HepG2 (cell line): Measurements from ENCODE around the gene EPO. TPM values are rescaled to one million over a fixed set of nuclear protein-coding genes. Genes with fewer than 3 reads are reported as not detected.
A peak's percentile ranks its signal among the peaks of the same experiment; 100 is the strongest.

Source experiments
- ATAC-seq: fragments of 200-7000 bp; cut with Tn5 transposase; 3 replicates; pipeline ENCODE4 v1.9.1; 2020; ENCODE audit warnings: mild to moderate bottlenecking, moderate library complexity
- BruUV-seq: library from RNA; stranded (reverse); fragments of 400-500 nt; replicated peaks from 2 replicates; lab custom pipeline; 2021; lab: Mats Ljungman, UMichigan
- CTCF ChIA-PET: fragments of 300-600 bp; formaldehyde crosslinking; extraction: SDS; loops from one replicate; lab custom pipeline; 2021; ENCODE audit warnings: low total read pairs, inconsistent platforms, low intra/inter-chr PET ratio; lab: Yijun Ruan, JAX
- POLR2A ChIA-PET: fragments of 350-600 bp; sonication (Branson Sonifier 250); formaldehyde crosslinking; loops from one replicate; lab custom pipeline; 2020; ENCODE audit warnings: antibody characterized with exemption, inconsistent platforms; lab: Yijun Ruan, JAX
- DNase-seq: peaks from one replicate; pipeline ENCODE4 v3.0.0-alpha.2; 2015; ENCODE audit warnings: low spot score
- FAIRE-seq: peaks from 3 replicates; lab custom pipeline; 2011; peaks lifted over from hg19 to GRCh38; lab: Jason Lieb, UNC
- H2AFZ ChIP-seq: one replicate; pipeline ENCODE4 v1.6.1; 2011; ENCODE audit warnings: low read length, inconsistent platforms
- H3K27ac ChIP-seq: fragments of 300-600 bp; 3 replicates; pipeline ENCODE4 v1.8.0; 2011; ENCODE audit warnings: mixed run types, mild to moderate bottlenecking, mixed read lengths, low read length, inconsistent platforms; ENCODE audit not compliant: insufficient read depth; ENCODE audit errors: extremely low read length
- H3K27me3 ChIP-seq, 2 experiments: fragments of 200-600 bp in 1 of 2; 2 replicates in 1 of 2; 3 replicates in 1 of 2; pipeline versions ENCODE4 v1.6.0 to v1.8.0; 2011; ENCODE audit warnings: low read length in 2 of 2, mild to moderate bottlenecking in 2 of 2, moderate library complexity in 2 of 2, inconsistent platforms in 1 of 2; ENCODE audit not compliant: insufficient read depth in 2 of 2, control insufficient read depth in 1 of 2
- H3K36me3 ChIP-seq, 2 experiments: fragments of 200-600 bp in 1 of 2; replicated peaks in 1 of 2; 2 replicates in 1 of 2; 3 replicates in 1 of 2; pipeline versions ENCODE4 v1.5.1 to v1.8.0; 2011; ENCODE audit warnings: low read length in 2 of 2, inconsistent platforms in 1 of 2; ENCODE audit not compliant: insufficient read depth in 2 of 2, control insufficient read depth in 1 of 2
- H3K4me1 ChIP-seq: 2 replicates; pipeline ENCODE4 v1.5.1; 2012; ENCODE audit warnings: low read length, inconsistent platforms; ENCODE audit not compliant: insufficient read depth
- H3K4me2 ChIP-seq: 2 replicates; pipeline ENCODE4 v1.6.0; 2011; ENCODE audit warnings: low read depth, low read length, inconsistent platforms
- H3K4me3 ChIP-seq, 3 experiments: fragments of 200-600 bp in 1 of 3; sonication (generic), shearing (Covaris generic) in 1 of 3; replicated peaks in 1 of 3; 2 replicates each; pipeline ENCODE4 v1.5.1; 2011 to 2016; ENCODE audit warnings: low read length in 3 of 3, inconsistent platforms in 2 of 3, low read depth in 2 of 3, mild to moderate bottlenecking in 2 of 3, control low read depth in 1 of 3, mixed read lengths in 1 of 3; ENCODE audit not compliant: insufficient read depth in 1 of 3
- H3K79me2 ChIP-seq: one replicate; pipeline ENCODE4 v1.6.1; 2011; ENCODE audit warnings: low read length, inconsistent platforms; ENCODE audit not compliant: insufficient read depth
- H3K9ac ChIP-seq: 2 replicates; pipeline ENCODE4 v1.6.0; 2011; ENCODE audit warnings: mild to moderate bottlenecking, low read depth, low read length, inconsistent platforms; ENCODE audit not compliant: insufficient read depth
- H3K9me3 ChIP-seq: 2 replicates; pipeline ENCODE4 v1.5.1; 2012; ENCODE audit warnings: mild to moderate bottlenecking, low read length
- H4K20me1 ChIP-seq: 2 replicates; pipeline ENCODE4 v1.6.0; 2011; ENCODE audit warnings: inconsistent platforms, mild to moderate bottlenecking, low read length, moderate library complexity; ENCODE audit not compliant: insufficient read depth
- CHD2 ChIP-seq: IDR thresholded peaks from 2 replicates; pipeline ENCODE4 v1.6.1; 2011; ENCODE audit warnings: low read depth, low read length, improper control_type of control experiment
- GTF3A ChIP-seq: sonication (generic); formaldehyde crosslinking; conservative IDR thresholded peaks from 2 replicates; pipeline ENCODE4 v1.4.0; 2020; ENCODE audit warnings: mild to moderate bottlenecking, missing genetic modification reagents
- HINFP ChIP-seq: sonication (generic); formaldehyde crosslinking; IDR thresholded peaks from 2 replicates; pipeline ENCODE4 v1.4.0; 2020; ENCODE audit warnings: low read depth, mild to moderate bottlenecking, missing genetic modification reagents
- KLF6 ChIP-seq: IDR thresholded peaks from 2 replicates; pipeline ENCODE4 v1.8.0; 2016; ENCODE audit warnings: missing biosample characterization, missing genetic modification reagents
- MIER2 ChIP-seq: IDR thresholded peaks from 2 replicates; pipeline ENCODE4 v1.6.1; 2016; ENCODE audit warnings: missing biosample characterization, missing genetic modification reagents
- MNT ChIP-seq: fragments of 450-650 bp; IDR thresholded peaks from 2 replicates; pipeline ENCODE4 v1.6.1; 2016
- MTF2 ChIP-seq: sonication (generic); formaldehyde crosslinking; IDR thresholded peaks from 2 replicates; pipeline ENCODE4 v1.5.0; 2020; ENCODE audit warnings: missing genetic modification reagents, borderline replicate concordance
- PLSCR1 ChIP-seq: sonication (generic); formaldehyde crosslinking; IDR thresholded peaks from 2 replicates; pipeline ENCODE4 v1.5.0; 2020; ENCODE audit warnings: missing genetic modification reagents, mild to moderate bottlenecking, borderline replicate concordance
- TRIM24 ChIP-seq: sonication (generic); formaldehyde crosslinking; IDR thresholded peaks from 2 replicates; pipeline ENCODE4 v1.8.0; 2022; ENCODE audit warnings: mild to moderate bottlenecking, missing genetic modification reagents
- ZNF280B ChIP-seq: sonication (generic); formaldehyde crosslinking; IDR thresholded peaks from 2 replicates; pipeline ENCODE4 v1.5.0; 2020; ENCODE audit warnings: missing genetic modification reagents, mild to moderate bottlenecking, borderline replicate concordance
- ZNF441 ChIP-seq: sonication (generic); formaldehyde crosslinking; IDR thresholded peaks from 2 replicates; pipeline ENCODE4 v1.7.0; 2021; ENCODE audit warnings: missing genetic modification reagents, borderline replicate concordance
- ZNF670 ChIP-seq: sonication (generic); formaldehyde crosslinking; IDR thresholded peaks from 2 replicates; pipeline ENCODE4 v1.8.0; 2022; ENCODE audit warnings: mild to moderate bottlenecking, missing genetic modification reagents, borderline replicate concordance
- WGBS: methylation state at CpG from one replicate; pipeline ENCODE4 v1.1.6; 2017; ENCODE audit warnings: low lambda C conversion rate; 5-methylcytosine and 5-hydroxymethylcytosine counted together
- in situ Hi-C: cut with HindIII; loops from 2 replicates; pipeline ENCODE4 v1.10.0; 2017; ENCODE audit warnings: low pct_unique_long_range_greater_than_20kb; ENCODE audit not compliant: extremely low pct_ligation_motif_present
- intact Hi-C: fragments of 100-400 bp; cut with micrococcal nuclease; formaldehyde crosslinking; loops from one replicate; pipeline ENCODE4 v1.10.0; 2022; ENCODE audit not compliant: unreplicated experiment
- polyA plus RNA-seq, 8 experiments: library from polyadenylated mRNA; depleted of rRNA in 3 of 8; stranded (reverse) in 7 of 8; unstranded in 1 of 8; fragments of >200 nt; fragmentation: Illumina TruSeq in 4 of 8; extraction: Trizol in 4 of 8; gene quantifications; 2 replicates each; pipeline versions ENCODE4 v1.2.1 to v1.2.3, GENCODE V29; 2011 to 2016; ENCODE audit warnings: low read depth in 4 of 8, missing spikeins in 1 of 8, mixed read lengths in 1 of 8; ENCODE audit not compliant: insufficient read depth in 1 of 8
- total RNA-seq, 5 experiments: library from RNA; depleted of rRNA; stranded (reverse); fragments of >200 nt; fragmentation: Illumina TruSeq; extraction: Trizol; gene quantifications; 2 replicates each; pipeline ENCODE4 v1.2.3, GENCODE V29; 2016; ENCODE audit warnings: low read depth in 1 of 5

EPO gene
- total and polyA plus RNA-seq, 2 of the 13 experiments (the other 11 are each of a cell fraction or from before 2014, with no cell fraction given) = 10.3 to 25.7 TPM

- TF ChIP-seq KLF6 (CRISPR knock-in tag) (peak; percentile 49; the same call in 1 of the 2 replicates), GTF3A (0 out of 2 replicates have a peak, but pooled peaks have one; percentile 87), CHD2 (peak; percentile 98)
- TF ChIP-seq, all 625 proteins: peak for 253
Measured at GRCh38 chr7:100705753-100706671, 14.3 kb upstream of the EPO start, which contains the start of gene POP7 (continued).

- H3K9me3 ChIP-seq = no peaks in the 10 kb centered on the region
- peak overlapping the region; percentile 93 to 98 (median 98) for H3K4me3 ChIP-seq
- POLR2A ChIA-PET = interaction anchor here (1.4 to 4.6 kb wide), 6 partner anchors 14 to 262 kb away, joined by 4 to 59 read pairs (median 16); partner anchors contain the start of genes EPHB4, EPO, GNB2 and SLC12A9
- H3K9ac ChIP-seq = peak overlapping the region; percentile 90
- H4K20me1 ChIP-seq = no peaks in the 10 kb centered on the region
- CTCF ChIA-PET = interaction anchor here (3.3 kb wide), 1 partner anchor 19 kb away, joined by 37 read pairs; no protein-coding TSS in a partner anchor
- peak overlapping the region; percentile 83 for H3K4me2 ChIP-seq
- peak overlapping the region; percentile 84 for H3K27ac ChIP-seq
- no peak overlapping the region for H2AFZ ChIP-seq
- BruUV-seq = no TSS peak
- no peaks in the 10 kb centered on the region for H3K27me3 ChIP-seq
- H3K79me2 ChIP-seq = peaks cover 18% of the 10 kb centered on the region
- DNase-seq (peak; percentile 61), ATAC-seq (peak; percentile 10; the same call in 2 of the 3 replicates), FAIRE-seq (no peak)
- in situ Hi-C loops (loop anchor here (10.0 kb wide), 1 partner anchor 148 kb away; the partner anchor contains the start of gene SLC12A9), intact Hi-C loops (loop anchor here (1.0 kb wide), 1 partner anchor 168 kb away; no protein-coding TSS in a partner anchor)
- 9% methylated on average over 17 of the region's 34 CpGs for WGBS
- no peaks in the 10 kb centered on the region for H3K36me3 ChIP-seq
- peaks cover 30% of the 10 kb centered on the region for H3K4me1 ChIP-seq
- no peak for TF ChIP-seq ZNF670 (CRISPR knock-in tag)
- no peak for TF ChIP-seq TRIM24 (CRISPR knock-in tag)
- no peak for TF ChIP-seq PLSCR1 (CRISPR knock-in tag)
- TF ChIP-seq MTF2 (CRISPR knock-in tag) = no peak
- peak; percentile 75 for TF ChIP-seq ZNF280B (CRISPR knock-in tag)
- TF ChIP-seq HINFP (CRISPR knock-in tag) = 0 out of 2 replicates have a peak, but pooled peaks have one; percentile 47
- no peak for TF ChIP-seq MIER2 (CRISPR knock-in tag)
- TF ChIP-seq MNT = no peak
- TF ChIP-seq ZNF441 (CRISPR knock-in tag) = no peak; the same call in 1 of the 2 replicates
Measured at GRCh38 chr7:100706672-100707311, 13.5 kb upstream of the EPO start.
